ENCODE data around the gene TXK. TPM values are rescaled to one million over a fixed set of nuclear protein-coding genes. Genes with fewer than 3 reads are reported as not detected.

Gene TXK
- total RNA-seq, 1 experiment from 2014 or later = 1.7 TPM

- no peak overlapping the region for H2AFZ ChIP-seq (ENCODE audit: low read depth, low read length, poor library complexity, severe bottlenecking)
- no peak for DNase-seq (ENCODE audit: low read depth, low spot score)
- CTCF ChIA-PET = interaction anchor here (1.0 kb wide), 1 partner anchor 35 kb away, joined by 3 read pairs; no protein-coding TSS in a partner anchor
- peaks cover 0 to 6% of the 10 kb centered on the region in 2 experiments; a peak in 1 of 4 replicates for H3K4me1 ChIP-seq (ENCODE audit: control insufficient read depth in 1 of 2, insufficient read depth in 2 of 2, low read length in 2 of 2)
- no peak overlapping the region for H3K27ac ChIP-seq (ENCODE audit: low read depth, low read length)
- H3K4me3 ChIP-seq (replicated peaks in 1 of 2; ENCODE audit: low read depth in 1 of 2, low read length in 2 of 2) = no peak overlapping the region
- H3K9me3 ChIP-seq (ENCODE audit: control insufficient read depth in 1 of 2, insufficient read depth in 1 of 2, low read depth in 1 of 2, low read length in 2 of 2) = no peaks in the 10 kb centered on the region
- RAD21 ChIA-PET (ENCODE audit: low non-redundant PET in 1 of 2, low total read pairs in 2 of 2, uncharacterized antibody in 2 of 2, unreplicated experiment in 2 of 2) = no interaction called here
- H3K36me3 ChIP-seq (ENCODE audit: control insufficient read depth in 1 of 2, insufficient read depth in 2 of 2, low read length in 2 of 2) = no peaks in the 10 kb centered on the region
- H3K9me2 ChIP-seq (ENCODE audit: insufficient read depth) = no peaks in the 10 kb centered on the region
- intact Hi-C loops (cut with micrococcal nuclease) = no loop called here
- H3K27me3 ChIP-seq (ENCODE audit: insufficient read depth, low read length) = no peaks in the 10 kb centered on the region
- H3K4me2 ChIP-seq (ENCODE audit: low read length) = no peak overlapping the region
- BruUV-seq (replicated peaks) = no TSS peak
- ATAC-seq = no peak
- H3K9ac ChIP-seq (ENCODE audit: low read length) = no peak overlapping the region
- no peaks in the 10 kb centered on the region for H4K20me1 ChIP-seq (ENCODE audit: insufficient read depth)
- POLR2A ChIA-PET = no interaction called here
- TF ChIP-seq POLR2A (IDR thresholded peaks at IDR 0.05; ENCODE audit: borderline replicate concordance, extremely low read depth, insufficient read depth, insufficient read length) (no peak), YY1 (IDR thresholded peaks at IDR 0.05; ENCODE audit: extremely low read depth, insufficient replicate concordance, low read depth, low read length) (no peak), MAX (IDR thresholded peaks at IDR 0.05) (no peak), FOSL1 (IDR thresholded peaks at IDR 0.05; ENCODE audit: low read depth) (no peak), EZH2phosphoT487 (IDR thresholded peaks at IDR 0.05; ENCODE audit: borderline replicate concordance) (no peak), SIN3A (IDR thresholded peaks at IDR 0.05; ENCODE audit: low read depth) (no peak), TCF7L2 (IDR thresholded peaks at IDR 0.05; ENCODE audit: borderline replicate concordance, extremely low read depth, insufficient read depth, insufficient read length) (no peak), CEBPB (IDR thresholded peaks at IDR 0.05; ENCODE audit: low read depth) (no peak)
- TF ChIP-seq, protein P1, sequence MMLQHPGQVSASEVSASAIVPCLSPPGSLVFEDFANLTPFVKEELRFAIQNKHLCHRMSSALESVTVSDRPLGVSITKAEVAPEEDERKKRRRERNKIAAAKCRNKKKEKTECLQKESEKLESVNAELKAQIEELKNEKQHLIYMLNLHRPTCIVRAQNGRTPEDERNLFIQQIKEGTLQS (IDR thresholded peaks at IDR 0.05) = no peak
- H3K79me2 ChIP-seq (ENCODE audit: insufficient read depth, low read length) = no peaks in the 10 kb centered on the region
Measured at GRCh38 chr4:48069026-48069425, 65.0 kb downstream of the TXK start.

DNA sequence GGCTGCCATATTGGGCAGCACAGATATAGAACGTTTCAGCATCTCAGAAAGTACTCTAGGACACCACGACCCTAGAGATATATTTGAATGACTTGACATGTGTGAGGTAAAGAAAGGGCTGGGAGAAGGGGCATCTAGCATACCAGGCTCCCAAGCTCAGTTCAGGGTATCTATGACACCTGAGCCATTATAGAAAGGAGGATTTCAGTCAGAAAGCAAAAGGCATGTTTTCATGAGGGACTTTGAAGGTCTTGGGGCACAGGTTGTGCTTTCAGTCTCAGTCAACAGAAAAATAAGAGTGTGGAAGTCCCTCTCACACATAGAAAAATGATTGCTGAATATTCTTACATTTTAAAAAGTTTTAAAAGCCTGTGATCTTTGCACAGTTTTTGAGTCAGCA, 65.9 kb downstream of the TXK start:
- Histone ChIP-seq H2AFZ (ENCODE audit: low read depth, low read length, poor library complexity, severe bottlenecking) (no peak overlapping the region), H3K79me2 (ENCODE audit: insufficient read depth, low read length) (no peaks in the 10 kb centered on the region), H3K9me3 (ENCODE audit: control insufficient read depth in 1 of 2, insufficient read depth in 1 of 2, low read depth in 1 of 2, low read length in 2 of 2) (no peaks in the 10 kb centered on the region), H3K27ac (ENCODE audit: low read depth, low read length) (no peak overlapping the region), H3K9me2 (ENCODE audit: insufficient read depth) (no peaks in the 10 kb centered on the region), H3K4me3 (replicated peaks in 1 of 2; ENCODE audit: low read depth in 1 of 2, low read length in 2 of 2) (no peak overlapping the region), H3K27me3 (ENCODE audit: insufficient read depth, low read length) (no peaks in the 10 kb centered on the region), H3K4me2 (ENCODE audit: low read length) (no peak overlapping the region), H3K4me1 (ENCODE audit: control insufficient read depth in 1 of 2, insufficient read depth in 2 of 2, low read length in 2 of 2) (peaks cover 0 to 6% of the 10 kb centered on the region in 2 experiments; a peak in 1 of 4 replicates), H3K9ac (ENCODE audit: low read length) (no peak overlapping the region), H3K36me3 (ENCODE audit: control insufficient read depth in 1 of 2, insufficient read depth in 2 of 2, low read length in 2 of 2) (no peaks in the 10 kb centered on the region), H4K20me1 (ENCODE audit: insufficient read depth) (no peaks in the 10 kb centered on the region)
- no peak for TF ChIP-seq CBX3 (IDR thresholded peaks at IDR 0.05; ENCODE audit: low read depth)
- no peak for TF ChIP-seq EZH2phosphoT487 (IDR thresholded peaks at IDR 0.05; ENCODE audit: borderline replicate concordance)
- TF ChIP-seq TCF7L2 (IDR thresholded peaks at IDR 0.05; ENCODE audit: borderline replicate concordance, extremely low read depth, insufficient read depth, insufficient read length) = no peak
- TF ChIP-seq POLR2A (IDR thresholded peaks at IDR 0.05; ENCODE audit: borderline replicate concordance, extremely low read depth, insufficient read depth, insufficient read length) = no peak
- no peak for TF ChIP-seq EZH2 (IDR thresholded peaks at IDR 0.05)
- TF ChIP-seq, protein P2, sequence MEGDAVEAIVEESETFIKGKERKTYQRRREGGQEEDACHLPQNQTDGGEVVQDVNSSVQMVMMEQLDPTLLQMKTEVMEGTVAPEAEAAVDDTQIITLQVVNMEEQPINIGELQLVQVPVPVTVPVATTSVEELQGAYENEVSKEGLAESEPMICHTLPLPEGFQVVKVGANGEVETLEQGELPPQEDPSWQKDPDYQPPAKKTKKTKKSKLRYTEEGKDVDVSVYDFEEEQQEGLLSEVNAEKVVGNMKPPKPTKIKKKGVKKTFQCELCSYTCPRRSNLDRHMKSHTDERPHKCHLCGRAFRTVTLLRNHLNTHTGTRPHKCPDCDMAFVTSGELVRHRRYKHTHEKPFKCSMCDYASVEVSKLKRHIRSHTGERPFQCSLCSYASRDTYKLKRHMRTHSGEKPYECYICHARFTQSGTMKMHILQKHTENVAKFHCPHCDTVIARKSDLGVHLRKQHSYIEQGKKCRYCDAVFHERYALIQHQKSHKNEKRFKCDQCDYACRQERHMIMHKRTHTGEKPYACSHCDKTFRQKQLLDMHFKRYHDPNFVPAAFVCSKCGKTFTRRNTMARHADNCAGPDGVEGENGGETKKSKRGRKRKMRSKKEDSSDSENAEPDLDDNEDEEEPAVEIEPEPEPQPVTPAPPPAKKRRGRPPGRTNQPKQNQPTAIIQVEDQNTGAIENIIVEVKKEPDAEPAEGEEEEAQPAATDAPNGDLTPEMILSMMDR (IDR thresholded peaks at IDR 0.05 in 2 of 3, conservative IDR thresholded peaks at IDR 0.05 in 1 of 3; ENCODE audit: borderline replicate concordance in 1 of 3, insufficient read depth in 1 of 3, low read depth in 2 of 3, low read length in 2 of 3) = no peak
- no peak for TF ChIP-seq RAD21 (IDR thresholded peaks at IDR 0.05; ENCODE audit: low read depth)
- no peak for TF ChIP-seq ZNF274 (IDR thresholded peaks at IDR 0.05; ENCODE audit: low read depth, low read length)
- no peak for TF ChIP-seq CEBPB (IDR thresholded peaks at IDR 0.05; ENCODE audit: low read depth)
- TF ChIP-seq JUND (IDR thresholded peaks at IDR 0.05) = no peak
- no peak for ATAC-seq
- DNase-seq (ENCODE audit: low read depth, low spot score) = no peak
- CTCF ChIA-PET = interaction anchor here (1.0 kb wide), 1 partner anchor 34 kb away, joined by 3 read pairs; no protein-coding TSS in a partner anchor
- RAD21 ChIA-PET (ENCODE audit: low non-redundant PET in 1 of 2, low total read pairs in 2 of 2, uncharacterized antibody in 2 of 2, unreplicated experiment in 2 of 2) = no interaction called here
- POLR2A ChIA-PET = no interaction called here
- no TSS peak for BruUV-seq (replicated peaks)
- intact Hi-C loops (cut with micrococcal nuclease) = no loop called here

All from HCT116 (cell line).